Stimulated activated CD4-positive, alpha-beta T cell treated with anti-CD3 and anti-CD28 coated beads, Interleukin-1b, Interleukin-23, amount 100 ng/mL, for 1 hour (primary cell): ENCODE data around the gene PLA2G2F.
"Not testable (repeated sequence)": the region's sequence is repeated elsewhere in the genome, so short reads cannot be mapped to it uniquely, and the experiment has no call there.

Source experiments
- DNase-seq, 2 donors: peaks; one replicate each; pipeline ENCODE4 v3.0.0-alpha.2; 2020; ENCODE audit warnings: low read depth in 2 of 2

Gene PLA2G2F

GRCh38 chr1:20114021-20114648 lies 25.0 kb upstream of the PLA2G2F start:
- no peak for DNase-seq

GRCh38 chr1:20115479-20115878 lies 23.6 kb upstream of the PLA2G2F start:
- DNase-seq: no peak

DNA sequence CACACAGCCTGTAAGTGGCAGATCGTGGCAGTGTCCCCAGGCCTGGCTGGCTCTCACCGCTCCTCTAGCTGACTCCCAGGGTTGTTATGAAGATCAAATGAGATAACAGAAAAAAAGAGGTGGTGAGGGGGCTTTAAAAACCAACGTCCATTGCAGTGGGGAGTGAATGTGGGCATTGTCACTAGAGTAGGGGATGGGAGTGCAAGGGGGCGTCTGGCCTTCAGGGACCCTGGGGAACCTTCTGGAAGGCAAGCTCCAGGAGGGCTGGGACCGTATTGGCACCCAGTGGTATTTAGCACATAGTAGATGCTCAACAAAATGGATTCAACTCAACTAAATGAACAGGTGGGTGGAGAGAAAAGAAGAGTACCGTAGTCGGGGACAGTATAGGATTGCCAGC lies 23.2 kb upstream of the PLA2G2F start:
- no peak for DNase-seq

GRCh38 chr1:20117236-20117635 lies 21.9 kb upstream of the PLA2G2F start:
- DNase-seq: no peak

- no peak for DNase-seq
These were observed 19.8 kb upstream of the PLA2G2F start, which contains the start of gene PLA2G2D for GRCh38 chr1:20119347-20119746. Gene PLA2G2D, minus strand, starts transcription at chr1:20119536. Its CDS starts 38 bp downstream, at chr1:20119498.

GRCh38 chr1:20120796-20121195 lies 18.3 kb upstream of the PLA2G2F start:
- no peak for DNase-seq

DNA sequence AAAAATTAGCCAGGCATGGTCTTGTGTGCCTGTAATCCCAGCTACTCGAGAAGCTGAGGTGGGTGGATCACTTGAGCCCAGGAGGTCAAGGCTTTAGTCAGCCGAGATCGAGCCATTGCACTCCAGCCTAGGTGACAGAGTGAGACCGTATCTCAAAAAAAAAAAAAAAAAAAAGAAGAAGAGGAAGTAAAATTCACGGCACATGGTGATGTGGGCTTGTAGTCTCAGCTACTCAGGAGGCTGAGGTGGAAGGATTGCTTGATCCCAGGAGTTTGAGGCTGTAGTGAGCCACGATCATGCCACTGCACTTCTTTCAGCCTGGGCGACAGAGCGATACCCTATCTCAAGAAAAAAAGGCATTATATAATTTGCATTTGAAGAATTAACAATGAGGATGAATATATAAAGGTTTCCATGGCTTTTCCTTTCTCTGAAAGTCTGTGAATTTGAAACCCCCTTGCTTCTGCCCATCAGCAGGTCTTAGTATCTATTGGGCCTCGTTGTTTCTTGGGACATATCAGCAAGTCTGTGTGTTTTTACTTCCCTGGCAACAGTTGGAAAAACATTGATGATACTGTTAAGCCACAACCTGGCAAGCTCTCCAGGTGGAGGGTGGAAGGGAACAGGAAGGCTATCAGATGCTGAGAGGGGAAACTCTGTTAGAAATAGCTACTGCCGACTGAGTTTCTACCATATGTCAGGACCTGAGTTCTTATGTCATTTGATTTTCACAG lies 15.2 kb upstream of the PLA2G2F start:
- no peak for DNase-seq

DNA sequence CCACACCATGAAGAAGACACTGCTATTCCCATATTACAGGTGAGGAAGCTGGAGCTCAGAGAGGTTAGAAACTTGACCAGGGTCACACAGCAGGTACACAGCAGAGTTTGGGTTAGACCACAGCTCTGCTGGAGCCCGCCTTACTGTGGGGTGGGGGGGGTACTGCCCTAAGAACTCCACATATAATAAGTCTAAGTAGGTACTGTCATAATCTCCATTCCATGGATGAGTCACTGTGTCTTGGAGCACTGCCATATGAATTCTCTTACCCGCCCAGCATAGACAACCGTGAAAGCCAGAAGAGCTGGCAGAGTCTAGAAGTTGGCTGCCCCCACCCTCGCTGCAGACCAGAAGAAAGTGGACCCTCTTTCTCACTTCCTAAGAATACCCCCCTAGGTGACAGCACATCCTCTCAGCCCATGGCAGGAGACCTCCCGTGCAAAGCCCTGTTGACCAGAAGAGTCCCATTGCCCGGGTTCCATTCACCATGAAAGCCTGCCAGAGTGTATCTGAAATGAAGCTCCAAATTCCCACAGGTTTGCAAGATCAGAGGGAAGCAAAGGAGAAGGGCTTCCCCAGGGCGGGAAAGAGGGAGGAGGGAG lies 14.6 kb upstream of the PLA2G2F start:
- no peak for DNase-seq

DNA sequence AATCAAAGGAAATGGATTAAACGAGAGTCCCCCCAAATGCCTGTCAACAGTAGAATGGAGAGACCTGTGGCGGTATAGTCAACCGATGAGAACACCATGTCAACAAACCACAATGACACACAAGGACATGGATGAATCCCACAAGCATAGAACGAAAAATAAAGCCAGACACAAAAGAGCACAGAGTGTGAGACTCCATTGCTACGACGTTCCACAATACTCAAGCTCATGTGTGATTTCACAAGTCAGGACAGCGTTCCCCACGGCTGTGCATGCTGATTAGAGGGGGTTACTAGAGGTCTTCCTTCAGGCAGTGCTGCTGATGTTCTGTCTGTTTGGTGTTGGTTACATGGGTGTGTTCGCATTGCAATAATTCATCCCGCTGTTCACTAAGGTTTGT lies 14.0 kb upstream of the PLA2G2F start:
- DNase-seq: no peak

GRCh38 chr1:20126041-20126805 lies 12.9 kb upstream of the PLA2G2F start:
- no peak for DNase-seq

- DNase-seq: no peak
These were observed 12.2 kb upstream of the PLA2G2F start for GRCh38 chr1:20126806-20127440.

GRCh38 chr1:20130518-20130917 lies 8.6 kb upstream of the PLA2G2F start:
- DNase-seq: not testable (repeated sequence)

DNA sequence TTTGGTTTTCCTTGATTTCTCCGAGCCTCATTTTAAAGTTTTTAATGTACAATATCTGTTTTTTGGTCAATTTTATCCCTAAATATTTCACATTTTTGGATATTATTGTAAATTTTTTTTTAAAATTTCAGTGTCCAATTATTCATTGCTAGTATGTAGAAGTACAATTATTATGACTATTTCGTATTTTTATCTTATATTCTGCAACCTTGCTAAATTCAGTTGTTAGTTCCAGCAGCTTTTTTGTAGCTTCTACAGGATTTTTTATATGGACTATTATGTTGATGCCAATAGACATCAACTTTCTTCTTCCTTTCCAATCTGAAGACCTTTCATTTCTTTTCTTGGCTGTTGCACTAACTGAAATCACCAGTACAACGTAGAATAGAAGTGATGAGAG lies 4.1 kb upstream of the PLA2G2F start:
- DNase-seq: no peak

DNA sequence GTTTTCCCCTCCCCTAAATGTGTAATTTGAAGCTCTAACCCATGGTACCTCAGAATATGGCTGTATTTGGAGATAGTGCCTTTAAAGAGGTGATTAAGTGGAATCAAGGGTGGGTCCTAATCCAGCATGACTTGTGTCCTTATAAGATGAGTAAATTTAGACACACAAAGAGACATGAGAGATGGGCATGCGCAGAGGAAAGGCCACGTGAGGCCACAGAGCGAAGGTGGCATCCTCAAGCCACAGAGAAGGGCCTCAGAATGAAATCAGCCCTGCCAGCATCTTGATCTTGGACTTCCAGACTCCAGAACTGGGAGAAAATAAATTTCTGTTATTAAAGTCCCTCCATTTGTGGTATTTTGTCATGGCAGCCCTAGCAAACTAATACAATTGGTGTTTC lies 2.9 kb upstream of the PLA2G2F start:
- no peak for DNase-seq

DNA sequence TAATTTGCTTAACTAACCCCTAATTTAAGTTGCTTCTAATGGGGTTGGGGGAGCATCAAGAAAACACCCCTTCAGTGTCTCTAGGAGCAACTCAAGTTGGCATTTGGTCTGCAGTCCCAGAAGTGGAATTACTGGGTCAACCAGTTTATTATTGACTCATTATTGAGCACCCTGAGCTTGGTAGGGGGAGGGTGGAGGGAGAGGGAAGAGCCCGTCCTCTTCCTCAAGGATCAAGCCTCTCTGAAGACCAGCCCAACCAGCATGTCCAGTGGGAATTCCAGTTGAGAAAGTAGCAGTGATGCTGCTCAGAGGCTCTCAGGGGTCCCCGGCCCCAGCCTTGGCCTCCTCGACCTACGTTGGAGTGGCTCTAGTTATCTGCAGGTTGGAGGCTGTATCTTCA lies 2.1 kb upstream of the PLA2G2F start:
- no peak for DNase-seq

- DNase-seq: no peak
These were observed 1.5 kb upstream of the PLA2G2F start for GRCh38 chr1:20137604-20138003.

DNA sequence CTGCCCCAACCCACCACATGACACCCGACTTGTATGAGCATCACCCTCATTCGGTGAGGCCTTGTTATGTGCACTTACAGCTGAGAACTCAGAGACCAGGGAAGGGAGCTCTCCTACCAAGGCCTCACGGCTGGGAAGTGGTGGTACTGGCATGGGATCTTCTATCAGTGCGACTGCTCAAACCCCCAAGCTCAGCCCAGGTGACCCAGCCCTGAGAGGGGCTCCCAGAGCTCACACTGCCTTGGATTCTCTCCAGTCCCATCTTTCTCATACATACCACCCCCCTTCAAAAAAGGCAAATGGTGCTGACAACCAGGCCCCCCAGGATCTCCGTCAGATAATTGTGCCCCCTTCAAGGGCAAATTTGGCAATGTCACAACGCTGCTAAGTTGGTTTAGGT lies 777 bp upstream of the PLA2G2F start:
- no peak for DNase-seq

GRCh38 chr1:20139776-20140612 lies 871 bp downstream of the PLA2G2F start:
- no peak for DNase-seq

GRCh38 chr1:20141001-20141400 lies 1.9 kb downstream of the PLA2G2F start:
- DNase-seq: no peak

- no peak for DNase-seq
These were observed 2.3 kb downstream of the PLA2G2F start for GRCh38 chr1:20141466-20141865.
